Right lobe of liver (tissue), 4 donors: ENCODE measurements around the gene TMEM54.

Source experiments
- CTCF ChIP-seq, 4 donors: fragments of 200-600 bp in 3 of 4; fragments of 450-650 bp in 1 of 4; IDR thresholded peaks; one replicate each; pipeline versions ENCODE4 v1.5.1 to v1.8.0; 2016 to 2022; ENCODE audit warnings: antibody characterized with exemption in 4 of 4, mild to moderate bottlenecking in 2 of 4
- POLR2A ChIP-seq: fragments of 450-650 bp; IDR thresholded peaks from one replicate; pipeline ENCODE4 v1.6.1; 2017; ENCODE audit warnings: antibody characterized with exemption, mild to moderate bottlenecking
- donor health status: DM: no; HTN: no; CAD: no.
- donor health status: DM: no; HTN: no; CAD: no.
- donor health status: DM: no; HTN: yes; CAD: no.

GRCh38 chr1:32894681-32895080 is 6.5 kb downstream of the TMEM54 start:
- TF ChIP-seq CTCF (IDR thresholded peaks at IDR 0.05): no peak
- TF ChIP-seq POLR2A: no peak
